GM23338 (cell line): ENCODE results near the gene THBS2. TPM values are rescaled to one million over a fixed set of nuclear protein-coding genes. Genes with fewer than 3 reads are reported as not detected.

Source experiments
- ATAC-seq: fragments of 200-7000 bp; cut with Tn5 transposase; 3 replicates; pipeline ENCODE4 v1.9.1; 2020
- DNase-seq: peaks from one replicate; pipeline ENCODE4 v3.0.0-alpha.2; 2015; ENCODE audit warnings: low spot score
- H2AFZ ChIP-seq: fragments of 200-600 bp; sonication (generic); 2 replicates; pipeline ENCODE4 v1.8.0; 2016; ENCODE audit warnings: antibody characterized with exemption, mild to moderate bottlenecking, moderate library complexity
- H3F3A ChIP-seq: fragments of 200-600 bp; sonication (generic); replicated peaks from 2 replicates; pipeline ENCODE4 v1.8.0; 2017; ENCODE audit warnings: antibody characterized with exemption, mixed run types, low read depth
- H3K27ac ChIP-seq: fragments of 200-600 bp; sonication (generic); 2 replicates; pipeline ENCODE4 v1.6.1; 2016; ENCODE audit warnings: low read depth
- H3K27me3 ChIP-seq: fragments of 200-600 bp; sonication (generic); 2 replicates; pipeline ENCODE4 v1.8.0; 2016; ENCODE audit warnings: mild to moderate bottlenecking, mixed run types, moderate library complexity; ENCODE audit not compliant: insufficient read depth
- H3K36me3 ChIP-seq: fragments of 200-600 bp; sonication (generic); 2 replicates; pipeline ENCODE4 v1.8.0; 2016; ENCODE audit warnings: mild to moderate bottlenecking; ENCODE audit not compliant: insufficient read depth
- H3K4me1 ChIP-seq: fragments of 200-600 bp; sonication (generic); 2 replicates; pipeline ENCODE4 v1.8.0; 2016; ENCODE audit warnings: mild to moderate bottlenecking, moderate library complexity; ENCODE audit not compliant: insufficient read depth
- H3K4me2 ChIP-seq: fragments of 200-600 bp; sonication (generic); 2 replicates; pipeline ENCODE4 v1.7.1; 2017; ENCODE audit warnings: mixed run types
- H3K4me3 ChIP-seq: fragments of 200-600 bp; sonication (generic); 2 replicates; pipeline ENCODE4 v1.6.1; 2016; ENCODE audit warnings: mixed run types
- H3K79me2 ChIP-seq: fragments of 200-600 bp; sonication (generic); replicated peaks from 2 replicates; pipeline ENCODE4 v1.8.0; 2017; ENCODE audit warnings: mild to moderate bottlenecking; ENCODE audit not compliant: insufficient read depth
- H3K9me2 ChIP-seq: fragments of 200-600 bp; sonication (generic); 2 replicates; pipeline ENCODE4 v1.8.0; 2017; ENCODE audit not compliant: insufficient read depth
- H4K20me1 ChIP-seq: fragments of 200-600 bp; sonication (generic); replicated peaks from 2 replicates; pipeline ENCODE4 v1.8.0; 2017; ENCODE audit warnings: mild to moderate bottlenecking; ENCODE audit not compliant: insufficient read depth
- H3K27ac Mint-ChIP-seq: 2 replicates; pipeline ENCODE4 v1.8.0; 2020; ENCODE audit warnings: inconsistent platforms, mild to moderate bottlenecking, moderate library complexity, mixed read lengths
- H3K27me3 Mint-ChIP-seq: 3 replicates; pipeline ENCODE4 v1.8.0; 2022; ENCODE audit warnings: low read depth, mild to moderate bottlenecking, moderate library complexity, mixed read lengths, inconsistent platforms; ENCODE audit not compliant: insufficient read depth, poor library complexity
- H3K36me3 Mint-ChIP-seq: 3 replicates; pipeline ENCODE4 v1.8.0; 2021; ENCODE audit warnings: low read depth, mild to moderate bottlenecking, inconsistent platforms, moderate library complexity, mixed read lengths
- H3K4me1 Mint-ChIP-seq: 3 replicates; pipeline ENCODE4 v1.8.0; 2020; ENCODE audit warnings: mild to moderate bottlenecking, inconsistent platforms, mixed read lengths
- H3K4me3 Mint-ChIP-seq: 3 replicates; pipeline ENCODE4 v1.8.0; 2021; ENCODE audit warnings: moderate library complexity, mild to moderate bottlenecking, inconsistent platforms, mixed read lengths
- H3K9me3 Mint-ChIP-seq: 3 replicates; pipeline ENCODE4 v1.8.0; 2020; ENCODE audit warnings: moderate library complexity, mild to moderate bottlenecking, inconsistent platforms, mixed read lengths
- CREB1 ChIP-seq: fragments of 250-450 bp; sonication (Bioruptor Pico); IDR thresholded peaks from 2 replicates; pipeline ENCODE4 v1.5.0; 2020; ENCODE audit warnings: low read depth, mild to moderate bottlenecking, moderate library complexity
- EZH2 ChIP-seq: fragments of 200-600 bp; sonication (generic); IDR thresholded peaks from one replicate; pipeline ENCODE4 v1.8.0; 2017; ENCODE audit warnings: antibody characterized with exemption, mild to moderate bottlenecking, low read depth; ENCODE audit not compliant: unreplicated experiment
- EZH2phosphoT487 ChIP-seq: fragments of 200-600 bp; sonication (generic); IDR thresholded peaks from one replicate; pipeline ENCODE4 v1.8.1; 2018; ENCODE audit warnings: antibody characterized with exemption; ENCODE audit not compliant: unreplicated experiment
- POLR2AphosphoS5 ChIP-seq: IDR thresholded peaks from 2 replicates; pipeline ENCODE4 v1.6.1; 2016; ENCODE audit warnings: antibody characterized with exemption, low read depth
- STAT1 ChIP-seq: IDR thresholded peaks from one replicate; pipeline ENCODE4 v1.6.1; 2016; ENCODE audit warnings: antibody characterized with exemption; ENCODE audit not compliant: unreplicated experiment
- ZNF114 ChIP-seq: fragments of 250-450 bp; sonication (Bioruptor Pico); IDR thresholded peaks from 2 replicates; pipeline ENCODE4 v1.5.0; 2020; ENCODE audit warnings: mild to moderate bottlenecking, moderate library complexity
- polyA plus RNA-seq: library from polyadenylated mRNA; unstranded; fragments of >200 nt; fragmentation: Nextera tagmentation; extraction: Ambion mirVana; gene quantifications from 2 replicates; pipeline ENCODE4 v1.2.1, GENCODE V29; 2016
- total RNA-seq: library from RNA; depleted of rRNA; stranded (reverse); fragments of >200 nt; shearing (Covaris generic); gene quantifications from 2 replicates; pipeline ENCODE4 v1.2.3, GENCODE V29; 2014
- TF ChIP-seq, protein P1 (sequence below): IDR thresholded peaks from one replicate; pipeline ENCODE4 v1.6.1; 2018; ENCODE audit warnings: antibody characterized with exemption; ENCODE audit not compliant: unreplicated experiment
- TF ChIP-seq, protein P2 (sequence below): IDR thresholded peaks from 2 replicates; pipeline ENCODE4 v1.6.1; 2016; ENCODE audit warnings: antibody characterized with exemption
- TF ChIP-seq, protein P3 (sequence below): fragments of 250-450 bp; sonication (Bioruptor Pico); IDR thresholded peaks from 2 replicates; pipeline ENCODE4 v1.5.0; 2020; ENCODE audit warnings: mild to moderate bottlenecking, moderate library complexity

THBS2 gene
- total and polyA plus RNA-seq, 2 experiments from 2014 or later: 7.9 to 44.7 TPM

DNA sequence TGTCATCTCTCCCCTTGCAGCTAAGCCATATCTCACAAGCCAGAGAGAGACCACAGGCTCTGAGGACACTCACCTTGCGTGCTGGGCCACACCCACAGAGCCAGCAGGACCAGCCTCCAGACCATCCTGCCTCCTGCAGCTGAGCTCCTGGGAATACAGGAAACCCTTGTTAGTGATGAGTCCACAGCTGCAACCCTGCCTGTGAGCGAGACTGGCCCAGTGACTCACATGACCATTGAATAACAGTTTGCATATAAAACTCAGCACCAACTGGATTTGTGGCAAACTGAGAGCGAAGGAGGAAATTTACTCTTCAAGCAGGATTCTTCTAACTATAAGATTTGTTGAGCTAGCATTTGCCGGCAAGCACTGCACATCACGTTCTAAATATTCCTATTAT lies 3.0 kb downstream of the THBS2 start:
- H3K9me3 Mint-ChIP-seq: peaks cover 5% of the 10 kb centered on the region; the same call in 2 of the 3 replicates
- Histone ChIP-seq H3K79me2 (peaks cover 9% of the 10 kb centered on the region), H3F3A (peaks cover 16% of the 10 kb centered on the region), H3K4me3 (peak overlapping the region; percentile 54; the same call in 1 of the 2 replicates), H3K27ac (0 out of 2 replicates have a peak overlapping the region, but pooled peaks have one; percentile 30), H2AFZ (no peak overlapping the region), H3K4me2 (peak overlapping the region; percentile 79), H3K27me3 (peaks cover 15% of the 10 kb centered on the region; the same call in 1 of the 2 replicates), H3K9me2 (peaks cover 6% of the 10 kb centered on the region; the same call in 1 of the 2 replicates), H3K4me1 (peaks cover 35% of the 10 kb centered on the region), H3K36me3 (peaks cover 12% of the 10 kb centered on the region; the same call in 1 of the 2 replicates), H4K20me1 (no peaks in the 10 kb centered on the region; the same call in 1 of the 2 replicates)
- TF ChIP-seq STAT1 (no peak), CREB1 (CRISPR knock-in tag) (no peak), EZH2 (no peak), ZNF114 (CRISPR knock-in tag) (no peak), POLR2AphosphoS5 (no peak), EZH2phosphoT487 (no peak)
- TF ChIP-seq, protein P1, sequence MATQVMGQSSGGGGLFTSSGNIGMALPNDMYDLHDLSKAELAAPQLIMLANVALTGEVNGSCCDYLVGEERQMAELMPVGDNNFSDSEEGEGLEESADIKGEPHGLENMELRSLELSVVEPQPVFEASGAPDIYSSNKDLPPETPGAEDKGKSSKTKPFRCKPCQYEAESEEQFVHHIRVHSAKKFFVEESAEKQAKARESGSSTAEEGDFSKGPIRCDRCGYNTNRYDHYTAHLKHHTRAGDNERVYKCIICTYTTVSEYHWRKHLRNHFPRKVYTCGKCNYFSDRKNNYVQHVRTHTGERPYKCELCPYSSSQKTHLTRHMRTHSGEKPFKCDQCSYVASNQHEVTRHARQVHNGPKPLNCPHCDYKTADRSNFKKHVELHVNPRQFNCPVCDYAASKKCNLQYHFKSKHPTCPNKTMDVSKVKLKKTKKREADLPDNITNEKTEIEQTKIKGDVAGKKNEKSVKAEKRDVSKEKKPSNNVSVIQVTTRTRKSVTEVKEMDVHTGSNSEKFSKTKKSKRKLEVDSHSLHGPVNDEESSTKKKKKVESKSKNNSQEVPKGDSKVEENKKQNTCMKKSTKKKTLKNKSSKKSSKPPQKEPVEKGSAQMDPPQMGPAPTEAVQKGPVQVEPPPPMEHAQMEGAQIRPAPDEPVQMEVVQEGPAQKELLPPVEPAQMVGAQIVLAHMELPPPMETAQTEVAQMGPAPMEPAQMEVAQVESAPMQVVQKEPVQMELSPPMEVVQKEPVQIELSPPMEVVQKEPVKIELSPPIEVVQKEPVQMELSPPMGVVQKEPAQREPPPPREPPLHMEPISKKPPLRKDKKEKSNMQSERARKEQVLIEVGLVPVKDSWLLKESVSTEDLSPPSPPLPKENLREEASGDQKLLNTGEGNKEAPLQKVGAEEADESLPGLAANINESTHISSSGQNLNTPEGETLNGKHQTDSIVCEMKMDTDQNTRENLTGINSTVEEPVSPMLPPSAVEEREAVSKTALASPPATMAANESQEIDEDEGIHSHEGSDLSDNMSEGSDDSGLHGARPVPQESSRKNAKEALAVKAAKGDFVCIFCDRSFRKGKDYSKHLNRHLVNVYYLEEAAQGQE: no peak
- TF ChIP-seq, protein P2, sequence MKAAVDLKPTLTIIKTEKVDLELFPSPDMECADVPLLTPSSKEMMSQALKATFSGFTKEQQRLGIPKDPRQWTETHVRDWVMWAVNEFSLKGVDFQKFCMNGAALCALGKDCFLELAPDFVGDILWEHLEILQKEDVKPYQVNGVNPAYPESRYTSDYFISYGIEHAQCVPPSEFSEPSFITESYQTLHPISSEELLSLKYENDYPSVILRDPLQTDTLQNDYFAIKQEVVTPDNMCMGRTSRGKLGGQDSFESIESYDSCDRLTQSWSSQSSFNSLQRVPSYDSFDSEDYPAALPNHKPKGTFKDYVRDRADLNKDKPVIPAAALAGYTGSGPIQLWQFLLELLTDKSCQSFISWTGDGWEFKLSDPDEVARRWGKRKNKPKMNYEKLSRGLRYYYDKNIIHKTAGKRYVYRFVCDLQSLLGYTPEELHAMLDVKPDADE: no peak
- TF ChIP-seq, protein P3, sequence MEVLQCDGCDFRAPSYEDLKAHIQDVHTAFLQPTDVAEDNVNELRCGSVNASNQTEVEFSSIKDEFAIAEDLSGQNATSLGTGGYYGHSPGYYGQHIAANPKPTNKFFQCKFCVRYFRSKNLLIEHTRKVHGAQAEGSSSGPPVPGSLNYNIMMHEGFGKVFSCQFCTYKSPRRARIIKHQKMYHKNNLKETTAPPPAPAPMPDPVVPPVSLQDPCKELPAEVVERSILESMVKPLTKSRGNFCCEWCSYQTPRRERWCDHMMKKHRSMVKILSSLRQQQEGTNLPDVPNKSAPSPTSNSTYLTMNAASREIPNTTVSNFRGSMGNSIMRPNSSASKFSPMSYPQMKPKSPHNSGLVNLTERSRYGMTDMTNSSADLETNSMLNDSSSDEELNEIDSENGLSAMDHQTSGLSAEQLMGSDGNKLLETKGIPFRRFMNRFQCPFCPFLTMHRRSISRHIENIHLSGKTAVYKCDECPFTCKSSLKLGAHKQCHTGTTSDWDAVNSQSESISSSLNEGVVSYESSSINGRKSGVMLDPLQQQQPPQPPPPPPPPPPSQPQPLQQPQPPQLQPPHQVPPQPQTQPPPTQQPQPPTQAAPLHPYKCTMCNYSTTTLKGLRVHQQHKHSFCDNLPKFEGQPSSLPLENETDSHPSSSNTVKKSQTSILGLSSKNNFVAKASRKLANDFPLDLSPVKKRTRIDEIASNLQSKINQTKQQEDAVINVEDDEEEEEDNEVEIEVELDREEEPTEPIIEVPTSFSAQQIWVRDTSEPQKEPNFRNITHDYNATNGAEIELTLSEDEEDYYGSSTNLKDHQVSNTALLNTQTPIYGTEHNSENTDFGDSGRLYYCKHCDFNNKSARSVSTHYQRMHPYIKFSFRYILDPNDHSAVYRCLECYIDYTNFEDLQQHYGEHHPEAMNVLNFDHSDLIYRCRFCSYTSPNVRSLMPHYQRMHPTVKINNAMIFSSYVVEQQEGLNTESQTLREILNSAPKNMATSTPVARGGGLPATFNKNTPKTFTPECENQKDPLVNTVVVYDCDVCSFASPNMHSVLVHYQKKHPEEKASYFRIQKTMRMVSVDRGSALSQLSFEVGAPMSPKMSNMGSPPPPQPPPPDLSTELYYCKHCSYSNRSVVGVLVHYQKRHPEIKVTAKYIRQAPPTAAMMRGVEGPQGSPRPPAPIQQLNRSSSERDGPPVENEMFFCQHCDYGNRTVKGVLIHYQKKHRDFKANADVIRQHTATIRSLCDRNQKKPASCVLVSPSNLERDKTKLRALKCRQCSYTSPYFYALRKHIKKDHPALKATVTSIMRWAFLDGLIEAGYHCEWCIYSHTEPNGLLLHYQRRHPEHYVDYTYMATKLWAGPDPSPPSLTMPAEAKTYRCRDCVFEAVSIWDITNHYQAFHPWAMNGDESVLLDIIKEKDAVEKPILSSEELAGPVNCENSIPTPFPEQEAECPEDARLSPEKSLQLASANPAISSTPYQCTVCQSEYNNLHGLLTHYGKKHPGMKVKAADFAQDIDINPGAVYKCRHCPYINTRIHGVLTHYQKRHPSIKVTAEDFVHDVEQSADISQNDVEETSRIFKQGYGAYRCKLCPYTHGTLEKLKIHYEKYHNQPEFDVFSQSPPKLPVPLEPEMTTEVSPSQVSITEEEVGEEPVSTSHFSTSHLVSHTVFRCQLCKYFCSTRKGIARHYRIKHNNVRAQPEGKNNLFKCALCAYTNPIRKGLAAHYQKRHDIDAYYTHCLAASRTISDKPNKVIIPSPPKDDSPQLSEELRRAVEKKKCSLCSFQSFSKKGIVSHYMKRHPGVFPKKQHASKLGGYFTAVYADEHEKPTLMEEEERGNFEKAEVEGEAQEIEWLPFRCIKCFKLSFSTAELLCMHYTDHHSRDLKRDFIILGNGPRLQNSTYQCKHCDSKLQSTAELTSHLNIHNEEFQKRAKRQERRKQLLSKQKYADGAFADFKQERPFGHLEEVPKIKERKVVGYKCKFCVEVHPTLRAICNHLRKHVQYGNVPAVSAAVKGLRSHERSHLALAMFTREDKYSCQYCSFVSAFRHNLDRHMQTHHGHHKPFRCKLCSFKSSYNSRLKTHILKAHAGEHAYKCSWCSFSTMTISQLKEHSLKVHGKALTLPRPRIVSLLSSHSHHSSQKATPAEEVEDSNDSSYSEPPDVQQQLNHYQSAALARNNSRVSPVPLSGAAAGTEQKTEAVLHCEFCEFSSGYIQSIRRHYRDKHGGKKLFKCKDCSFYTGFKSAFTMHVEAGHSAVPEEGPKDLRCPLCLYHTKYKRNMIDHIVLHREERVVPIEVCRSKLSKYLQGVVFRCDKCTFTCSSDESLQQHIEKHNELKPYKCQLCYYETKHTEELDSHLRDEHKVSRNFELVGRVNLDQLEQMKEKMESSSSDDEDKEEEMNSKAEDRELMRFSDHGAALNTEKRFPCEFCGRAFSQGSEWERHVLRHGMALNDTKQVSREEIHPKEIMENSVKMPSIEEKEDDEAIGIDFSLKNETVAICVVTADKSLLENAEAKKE: no peak
- H3K27ac Mint-ChIP-seq: no peak overlapping the region
- H3K4me3 Mint-ChIP-seq: peak overlapping the region; percentile 30; the same call in 2 of the 3 replicates
- H3K27me3 Mint-ChIP-seq: peaks cover 22% of the 10 kb centered on the region
- H3K4me1 Mint-ChIP-seq: peaks cover 51% of the 10 kb centered on the region
- DNase-seq (peak; percentile 60), ATAC-seq (peak; percentile 31)
- peaks cover 39% of the 10 kb centered on the region for H3K36me3 Mint-ChIP-seq
